Mucosa of descending colon (tissue), 3 donors: Measurements from ENCODE around the gene GRHPR. TPM values are rescaled to one million over a fixed set of nuclear protein-coding genes. Genes with fewer than 3 reads are reported as not detected.

Experiments
- ATAC-seq: fragments of 200-7000 bp; cut with Tn5 transposase; one replicate; pipeline ENCODE4 v1.9.1; 2020; ENCODE audit warnings: mild to moderate bottlenecking, moderate library complexity
- DNase-seq, 3 donors: peaks; one replicate each; pipeline ENCODE4 v3.0.0-alpha.2; 2020
- H3K36me3 ChIP-seq: fragments of 200-600 bp; one replicate; pipeline ENCODE4 v1.8.0; 2021; ENCODE audit warnings: low read depth, mild to moderate bottlenecking
- H3K4me1 ChIP-seq: fragments of 200-600 bp; one replicate; pipeline ENCODE4 v1.8.0; 2021; ENCODE audit warnings: low read depth, mild to moderate bottlenecking
- H3K4me3 ChIP-seq: fragments of 200-600 bp; one replicate; pipeline ENCODE4 v1.8.0; 2021; ENCODE audit warnings: mild to moderate bottlenecking
- H3K9me3 ChIP-seq: fragments of 200-600 bp; one replicate; pipeline ENCODE4 v1.8.0; 2021; ENCODE audit warnings: mild to moderate bottlenecking
- intact Hi-C, 2 donors: fragments of 100-400 bp; cut with DNase I in 1 of 2; cut with micrococcal nuclease in 1 of 2; formaldehyde crosslinking; loops; one replicate each; pipeline versions ENCODE4 v1.11.0 to v1.11.1; 2022; cut with DNase I, micrococcal nuclease
- total RNA-seq, 3 donors: library from RNA; stranded (reverse); fragmentation: NEBNext Ultra II Directional in 2 of 3; extraction: Animal tissue kit (Norgen Biotek cat#: 25700) in 2 of 3; gene quantifications; one replicate each; pipeline versions ENCODE4 v1.2.1 to v1.2.4, GENCODE V29; 2021 to 2023
- TF ChIP-seq, protein P1 (sequence below): fragments of 200-600 bp; IDR thresholded peaks from one replicate; pipeline ENCODE4 v1.8.0; 2022; ENCODE audit warnings: antibody characterized with exemption, mild to moderate bottlenecking
- donor health status: DM: no; HTN: no; CAD: no; lungs with moderate emphysema.
- donor health status: DM: no; HTN: no; CAD: no.
- donor health status: DM: no; HTN: yes; CAD: no.

The GRHPR gene
- total RNA-seq, 3 donors from 2014 or later: 63.0 to 81.3 (median 79.5) TPM

DNA sequence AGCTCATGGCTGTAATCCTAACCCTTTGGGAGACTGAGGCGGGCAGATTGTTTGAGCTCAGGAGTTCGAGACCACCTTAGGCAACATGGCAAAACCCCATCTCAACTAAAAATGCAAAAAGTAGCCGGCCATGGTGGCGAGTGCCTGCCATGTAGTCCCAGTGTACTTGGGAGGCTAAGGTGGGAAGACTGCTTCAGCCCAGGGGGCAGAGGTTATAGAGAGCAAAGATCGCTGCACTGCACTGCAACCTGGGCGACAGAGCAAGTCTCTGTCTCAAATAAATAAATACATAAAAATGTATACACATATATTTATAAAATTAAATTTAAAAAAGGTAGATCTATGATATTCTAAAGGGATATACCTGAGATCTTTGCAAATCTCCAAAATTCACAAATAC lies 23.3 kb downstream of the GRHPR start:
- no peak overlapping the region for H3K4me3 ChIP-seq
- H3K4me1 ChIP-seq: peaks cover 13% of the 10 kb centered on the region
- intact Hi-C loops: no loop called here
- no peak for ATAC-seq
- no peaks in the 10 kb centered on the region for H3K36me3 ChIP-seq
- TF ChIP-seq, protein P1, sequence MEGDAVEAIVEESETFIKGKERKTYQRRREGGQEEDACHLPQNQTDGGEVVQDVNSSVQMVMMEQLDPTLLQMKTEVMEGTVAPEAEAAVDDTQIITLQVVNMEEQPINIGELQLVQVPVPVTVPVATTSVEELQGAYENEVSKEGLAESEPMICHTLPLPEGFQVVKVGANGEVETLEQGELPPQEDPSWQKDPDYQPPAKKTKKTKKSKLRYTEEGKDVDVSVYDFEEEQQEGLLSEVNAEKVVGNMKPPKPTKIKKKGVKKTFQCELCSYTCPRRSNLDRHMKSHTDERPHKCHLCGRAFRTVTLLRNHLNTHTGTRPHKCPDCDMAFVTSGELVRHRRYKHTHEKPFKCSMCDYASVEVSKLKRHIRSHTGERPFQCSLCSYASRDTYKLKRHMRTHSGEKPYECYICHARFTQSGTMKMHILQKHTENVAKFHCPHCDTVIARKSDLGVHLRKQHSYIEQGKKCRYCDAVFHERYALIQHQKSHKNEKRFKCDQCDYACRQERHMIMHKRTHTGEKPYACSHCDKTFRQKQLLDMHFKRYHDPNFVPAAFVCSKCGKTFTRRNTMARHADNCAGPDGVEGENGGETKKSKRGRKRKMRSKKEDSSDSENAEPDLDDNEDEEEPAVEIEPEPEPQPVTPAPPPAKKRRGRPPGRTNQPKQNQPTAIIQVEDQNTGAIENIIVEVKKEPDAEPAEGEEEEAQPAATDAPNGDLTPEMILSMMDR: no peak
- DNase-seq: no peak
- no peaks in the 10 kb centered on the region for H3K9me3 ChIP-seq

GRCh38 chr9:37446401-37446800 lies 23.9 kb downstream of the GRHPR start:
- H3K9me3 ChIP-seq: no peaks in the 10 kb centered on the region
- peaks cover 13% of the 10 kb centered on the region for H3K4me1 ChIP-seq
- ATAC-seq: no peak
- no peak for DNase-seq
- H3K36me3 ChIP-seq: no peaks in the 10 kb centered on the region
- TF ChIP-seq, protein P1: no peak
- intact Hi-C loops: no loop called here
- no peak overlapping the region for H3K4me3 ChIP-seq

- Histone ChIP-seq H3K4me3 (no peak overlapping the region), H3K36me3 (no peaks in the 10 kb centered on the region), H3K4me1 (peaks cover 17% of the 10 kb centered on the region), H3K9me3 (no peaks in the 10 kb centered on the region)
- intact Hi-C loops: no loop called here
- DNase-seq (no peak), ATAC-seq (no peak)
- TF ChIP-seq, protein P1: no peak
Observed at GRCh38 chr9:37447111-37447510, 24.6 kb downstream of the GRHPR start.

- peaks cover 20% of the 10 kb centered on the region for H3K4me1 ChIP-seq
- H3K9me3 ChIP-seq: no peaks in the 10 kb centered on the region
- H3K36me3 ChIP-seq: no peaks in the 10 kb centered on the region
- intact Hi-C loops: no loop called here
- TF ChIP-seq, protein P1: no peak
- H3K4me3 ChIP-seq: no peak overlapping the region
- no peak for ATAC-seq
- no peak for DNase-seq
Observed at GRCh38 chr9:37449862-37450632, 27.6 kb downstream of the GRHPR start.

DNA sequence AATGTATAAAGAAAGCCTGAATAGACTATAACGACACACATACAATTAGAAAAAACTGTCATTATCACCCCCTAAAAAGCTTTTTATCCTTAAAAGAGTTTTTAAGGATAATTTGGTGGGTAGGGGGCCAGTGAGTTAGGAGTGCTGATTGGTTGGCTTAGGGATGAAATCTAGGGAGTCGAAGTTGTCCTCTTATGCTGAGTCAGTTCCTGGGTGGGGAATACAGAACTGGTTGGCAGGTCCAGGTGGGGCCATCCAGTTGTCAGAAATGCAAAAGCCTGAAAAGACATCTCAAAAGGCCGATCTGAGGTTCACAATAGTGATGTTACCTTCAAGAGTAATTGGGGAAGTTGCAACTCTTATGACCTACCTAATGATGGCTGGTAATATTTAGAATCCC lies 29.1 kb downstream of the GRHPR start:
- ATAC-seq (no peak), DNase-seq (no peak)
- Histone ChIP-seq H3K9me3 (no peaks in the 10 kb centered on the region), H3K4me1 (peaks cover 15% of the 10 kb centered on the region), H3K36me3 (no peaks in the 10 kb centered on the region), H3K4me3 (no peak overlapping the region)
- TF ChIP-seq, protein P1: no peak
- intact Hi-C loops: no loop called here
